Immature natural killer cell (primary cell): ENCODE results near the gene UTY. TPM values are rescaled to one million over a fixed set of nuclear protein-coding genes. Genes with fewer than 3 reads are reported as not detected.

Experiments
- DNase-seq, 3 donors: peaks; one replicate each; pipeline ENCODE4 v3.0.0; 2022; ENCODE audit warnings: mixed read lengths in 1 of 3
- H3K27ac Mint-ChIP-seq, 6 donors: one replicate each; pipeline ENCODE4 v1.8.0; 2020; ENCODE audit warnings: mixed read lengths in 6 of 6, mild to moderate bottlenecking in 5 of 6, inconsistent platforms in 4 of 6, moderate library complexity in 3 of 6
- H3K27me3 Mint-ChIP-seq, 3 donors: one replicate each; pipeline ENCODE4 v1.8.0; 2020 to 2021; ENCODE audit warnings: low read depth in 3 of 3, mild to moderate bottlenecking in 3 of 3, mixed read lengths in 3 of 3, moderate library complexity in 3 of 3, inconsistent platforms in 1 of 3
- H3K36me3 Mint-ChIP-seq, 3 donors: one replicate each; pipeline ENCODE4 v1.8.0; 2020; ENCODE audit warnings: mixed read lengths in 3 of 3, inconsistent platforms in 2 of 3, mild to moderate bottlenecking in 2 of 3
- H3K4me1 Mint-ChIP-seq, 2 donors: one replicate each; pipeline ENCODE4 v1.8.0; 2020; ENCODE audit warnings: inconsistent platforms in 2 of 2, mild to moderate bottlenecking in 2 of 2, mixed read lengths in 2 of 2, moderate library complexity in 1 of 2
- H3K4me3 Mint-ChIP-seq, 5 donors: one replicate each; pipeline ENCODE4 v1.8.0; 2020; ENCODE audit warnings: mild to moderate bottlenecking in 5 of 5, mixed read lengths in 5 of 5, inconsistent platforms in 3 of 5, moderate library complexity in 3 of 5
- H3K9me3 Mint-ChIP-seq, 6 donors: one replicate each; pipeline ENCODE4 v1.8.0; 2020; ENCODE audit warnings: mild to moderate bottlenecking in 6 of 6, mixed read lengths in 6 of 6, inconsistent platforms in 4 of 6, moderate library complexity in 3 of 6
- polyA plus RNA-seq, 3 donors: library from polyadenylated mRNA; unstranded; fragments of 300-500 nt; fragmentation: Illumina TruSeq; gene quantifications; one replicate each; pipeline ENCODE4 v1.2.3, GENCODE V29; 2021

UTY gene
- polyA plus RNA-seq, 3 donors from 2014 or later: not detected

GRCh38 chrY:13227354-13227953 is 252.4 kb downstream of the UTY start:
- no peaks in the 10 kb centered on the region for H3K4me1 Mint-ChIP-seq
- no peak for DNase-seq
- no peak overlapping the region for H3K27ac Mint-ChIP-seq
- peaks cover 0 to 4% (median 0%) of the 10 kb centered on the region in 3 donors for H3K27me3 Mint-ChIP-seq
- no peaks in the 10 kb centered on the region for H3K36me3 Mint-ChIP-seq
- no peaks in the 10 kb centered on the region for H3K9me3 Mint-ChIP-seq
- no peak overlapping the region for H3K4me3 Mint-ChIP-seq

DNA sequence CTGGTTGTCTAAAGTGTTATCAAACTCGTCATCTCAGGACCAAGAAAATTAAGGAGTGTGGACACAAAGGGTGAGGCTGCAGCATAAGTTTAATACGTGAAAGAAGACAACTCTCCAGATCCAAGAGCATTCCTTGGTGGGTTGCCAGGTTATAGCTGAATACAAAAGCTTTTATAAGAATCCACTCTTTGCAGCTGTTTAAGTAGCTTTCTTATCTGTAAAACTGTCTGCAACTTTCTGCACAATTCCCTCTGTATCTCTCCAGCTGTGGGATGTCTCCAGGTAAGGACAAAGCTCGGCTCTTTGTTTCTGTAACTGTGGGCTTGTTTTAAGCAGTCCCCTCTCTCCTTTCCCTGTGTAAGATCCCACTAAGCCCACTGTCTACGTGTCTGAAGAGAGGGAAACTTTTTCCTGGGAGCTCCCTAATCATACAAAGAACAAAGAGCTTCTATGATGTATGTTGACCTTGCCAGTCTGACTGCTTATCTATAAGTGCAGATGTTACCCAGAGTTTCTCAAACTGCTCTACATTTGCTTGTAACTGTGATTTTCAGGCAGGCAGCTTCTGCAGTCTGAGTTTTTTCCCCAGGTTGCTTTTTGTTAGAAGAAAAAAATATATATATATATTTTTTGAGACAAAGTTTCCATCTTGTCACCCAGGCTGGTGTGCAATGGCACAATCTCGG is 268.7 kb downstream of the UTY start:
- no peak for DNase-seq
- no peaks in the 10 kb centered on the region for H3K27me3 Mint-ChIP-seq
- H3K4me1 Mint-ChIP-seq: no peaks in the 10 kb centered on the region
- H3K9me3 Mint-ChIP-seq: no peaks in the 10 kb centered on the region
- no peak overlapping the region for H3K4me3 Mint-ChIP-seq
- no peak overlapping the region for H3K27ac Mint-ChIP-seq
- H3K36me3 Mint-ChIP-seq: no peaks in the 10 kb centered on the region

DNA sequence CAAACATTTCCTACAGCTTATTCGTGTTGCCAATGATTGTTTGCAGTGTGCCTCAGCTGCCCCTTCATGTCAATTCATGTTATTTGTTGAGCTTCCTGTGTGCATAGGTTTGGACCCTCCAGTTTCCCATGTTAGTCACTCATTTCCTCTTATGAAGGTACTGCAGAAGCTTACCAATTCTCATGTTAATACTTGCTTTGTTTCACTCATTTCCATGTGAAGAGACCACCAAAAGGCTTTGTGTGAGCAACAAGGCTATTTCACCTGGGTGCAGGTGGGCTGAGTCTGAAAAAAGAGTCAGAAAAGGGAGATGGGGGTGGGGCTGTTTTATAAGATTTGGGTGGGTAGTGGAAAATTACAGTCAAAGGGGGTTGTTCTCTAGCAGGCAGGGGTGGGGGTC is 274.6 kb downstream of the UTY start:
- Mint-ChIP-seq H3K27me3 (peaks cover 0 to 1% (median 0%) of the 10 kb centered on the region in 3 donors), H3K36me3 (no peaks in the 10 kb centered on the region), H3K4me3 (no peak overlapping the region), H3K9me3 (no peaks in the 10 kb centered on the region), H3K27ac (no peak overlapping the region), H3K4me1 (no peaks in the 10 kb centered on the region)
- no peak for DNase-seq

Other genes starting within 250 kb of the UTY start
- not detected for gene TMSB4Y, start 223.9 kb upstream of the UTY start, polyA plus RNA-seq